ENCODE data around the gene MAP2.

Gene MAP2

GRCh38 chr2:209686448-209686847 lies 262.6 kb downstream of the MAP2 start:
- no peak for DNase-seq (ENCODE audit: low read depth)
- no peak overlapping the region for H3K4me3 ChIP-seq (ENCODE audit: low read depth, low read length)
- TF ChIP-seq, protein P1, sequence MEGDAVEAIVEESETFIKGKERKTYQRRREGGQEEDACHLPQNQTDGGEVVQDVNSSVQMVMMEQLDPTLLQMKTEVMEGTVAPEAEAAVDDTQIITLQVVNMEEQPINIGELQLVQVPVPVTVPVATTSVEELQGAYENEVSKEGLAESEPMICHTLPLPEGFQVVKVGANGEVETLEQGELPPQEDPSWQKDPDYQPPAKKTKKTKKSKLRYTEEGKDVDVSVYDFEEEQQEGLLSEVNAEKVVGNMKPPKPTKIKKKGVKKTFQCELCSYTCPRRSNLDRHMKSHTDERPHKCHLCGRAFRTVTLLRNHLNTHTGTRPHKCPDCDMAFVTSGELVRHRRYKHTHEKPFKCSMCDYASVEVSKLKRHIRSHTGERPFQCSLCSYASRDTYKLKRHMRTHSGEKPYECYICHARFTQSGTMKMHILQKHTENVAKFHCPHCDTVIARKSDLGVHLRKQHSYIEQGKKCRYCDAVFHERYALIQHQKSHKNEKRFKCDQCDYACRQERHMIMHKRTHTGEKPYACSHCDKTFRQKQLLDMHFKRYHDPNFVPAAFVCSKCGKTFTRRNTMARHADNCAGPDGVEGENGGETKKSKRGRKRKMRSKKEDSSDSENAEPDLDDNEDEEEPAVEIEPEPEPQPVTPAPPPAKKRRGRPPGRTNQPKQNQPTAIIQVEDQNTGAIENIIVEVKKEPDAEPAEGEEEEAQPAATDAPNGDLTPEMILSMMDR (conservative IDR thresholded peaks at IDR 0.05; ENCODE audit: low read depth, low read length): no peak

GRCh38 chr2:209687323-209687969 lies 263.6 kb downstream of the MAP2 start:
- TF ChIP-seq, protein P1 (conservative IDR thresholded peaks at IDR 0.05; ENCODE audit: low read depth, low read length): no peak
- DNase-seq (ENCODE audit: low read depth): no peak
- no peak overlapping the region for H3K4me3 ChIP-seq (ENCODE audit: low read depth, low read length)

DNA sequence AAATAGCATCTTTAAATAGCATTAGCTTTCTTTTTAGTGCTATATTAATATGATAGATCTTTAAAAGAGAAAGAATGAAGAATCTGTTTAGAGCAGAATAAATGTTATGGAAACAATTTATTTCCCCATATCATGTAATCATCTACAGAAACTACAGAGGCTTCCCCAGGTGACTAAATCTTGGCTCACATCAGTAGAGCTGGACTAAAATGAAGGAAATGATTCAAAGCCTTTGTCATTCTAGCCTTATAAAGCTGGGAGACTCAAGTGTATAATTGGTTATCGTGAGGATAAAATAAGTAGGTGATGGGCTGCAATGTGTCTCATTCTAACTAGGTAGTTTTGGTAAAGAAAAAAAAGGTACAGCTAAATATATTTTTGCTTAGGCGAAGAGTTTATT lies 264.5 kb downstream of the MAP2 start:
- H3K4me3 ChIP-seq (ENCODE audit: low read depth, low read length): no peak overlapping the region
- TF ChIP-seq, protein P1 (conservative IDR thresholded peaks at IDR 0.05; ENCODE audit: low read depth, low read length): no peak
- no peak for DNase-seq (ENCODE audit: low read depth)

DNA sequence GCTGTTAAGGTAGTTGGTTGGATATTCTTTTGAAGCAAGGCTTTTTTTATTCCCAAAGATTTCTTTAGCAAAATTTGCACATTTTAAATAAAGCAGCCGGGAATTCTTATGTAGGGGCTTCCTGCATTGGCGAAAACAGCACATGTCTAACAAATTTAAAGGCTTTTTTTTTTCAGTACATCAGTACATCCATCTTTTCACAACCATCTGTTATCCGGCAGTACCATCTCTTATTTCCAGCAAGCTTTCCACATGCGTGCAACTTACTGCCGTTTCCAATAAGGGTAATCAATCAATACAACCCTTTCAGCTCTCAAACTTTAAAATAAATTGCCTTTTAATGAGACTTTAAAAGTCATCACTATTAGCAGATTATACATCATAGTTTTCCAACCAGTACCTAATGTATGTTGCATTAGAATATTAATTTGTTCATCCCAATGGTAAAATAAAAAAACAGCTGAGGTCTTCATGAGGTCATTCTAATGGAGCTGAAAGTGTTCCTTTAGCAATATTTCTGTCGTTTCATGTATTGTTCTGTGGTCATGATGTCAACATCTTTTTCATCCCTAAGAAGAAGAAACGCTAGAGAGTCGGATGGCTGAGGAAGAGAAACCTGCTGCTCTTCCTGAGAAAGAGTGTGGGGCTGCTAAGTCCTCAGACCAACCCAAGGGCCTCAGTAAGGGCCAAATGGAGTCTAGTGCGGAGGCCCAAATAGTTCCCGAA lies 266.3 kb downstream of the MAP2 start:
- TF ChIP-seq, protein P1 (conservative IDR thresholded peaks at IDR 0.05; ENCODE audit: low read depth, low read length): no peak
- H3K4me3 ChIP-seq (ENCODE audit: low read depth, low read length): no peak overlapping the region
- no peak for DNase-seq (ENCODE audit: low read depth)

DNA sequence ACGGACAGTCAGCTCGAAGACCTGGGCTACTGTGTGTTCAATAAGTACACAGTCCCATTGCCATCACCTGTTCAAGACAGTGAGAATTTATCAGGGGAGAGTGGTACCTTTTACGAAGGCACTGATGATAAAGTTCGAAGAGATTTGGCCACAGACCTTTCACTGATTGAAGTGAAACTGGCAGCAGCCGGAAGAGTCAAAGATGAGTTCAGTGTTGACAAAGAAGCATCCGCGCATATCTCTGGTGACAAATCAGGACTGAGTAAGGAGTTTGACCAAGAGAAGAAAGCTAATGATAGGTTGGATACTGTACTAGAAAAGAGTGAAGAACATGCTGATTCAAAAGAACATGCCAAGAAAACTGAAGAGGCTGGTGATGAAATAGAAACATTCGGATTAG lies 270.9 kb downstream of the MAP2 start:
- no peak overlapping the region for H3K4me3 ChIP-seq (ENCODE audit: low read depth, low read length)
- TF ChIP-seq, protein P1 (conservative IDR thresholded peaks at IDR 0.05; ENCODE audit: low read depth, low read length): no peak
- DNase-seq (ENCODE audit: low read depth): no peak

- TF ChIP-seq, protein P1 (conservative IDR thresholded peaks at IDR 0.05; ENCODE audit: low read depth, low read length): no peak
- DNase-seq (ENCODE audit: low read depth): no peak
- H3K4me3 ChIP-seq (ENCODE audit: low read depth, low read length): no peak overlapping the region
Measured at GRCh38 chr2:209696836-209697711, 273.2 kb downstream of the MAP2 start.
